CMK (cell line): ENCODE data around the gene PTPRZ1.

Source experiments
- DNase-seq: peaks from one replicate; pipeline ENCODE4 v3.0.0-alpha.2; 2010; ENCODE audit warnings: low read depth

PTPRZ1 gene

DNA sequence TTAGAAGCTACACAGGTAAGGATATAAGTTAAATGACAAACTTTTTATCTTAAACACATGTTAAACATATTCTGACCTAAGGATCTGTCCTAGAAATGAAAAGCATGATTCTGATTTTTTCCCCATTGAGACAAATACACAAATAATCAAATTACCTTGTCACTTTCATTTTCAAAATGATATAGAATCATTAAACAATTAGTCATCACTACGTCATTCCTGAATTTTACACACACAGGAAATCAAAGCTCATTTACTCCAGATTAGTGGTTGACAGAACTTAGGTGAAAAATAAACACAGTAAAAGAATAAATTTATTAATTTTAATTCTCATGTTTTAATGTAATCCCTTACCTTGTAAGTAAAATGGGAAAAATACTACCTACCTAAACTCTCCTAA is 182.1 kb downstream of the PTPRZ1 start:
- no peak for DNase-seq

DNA sequence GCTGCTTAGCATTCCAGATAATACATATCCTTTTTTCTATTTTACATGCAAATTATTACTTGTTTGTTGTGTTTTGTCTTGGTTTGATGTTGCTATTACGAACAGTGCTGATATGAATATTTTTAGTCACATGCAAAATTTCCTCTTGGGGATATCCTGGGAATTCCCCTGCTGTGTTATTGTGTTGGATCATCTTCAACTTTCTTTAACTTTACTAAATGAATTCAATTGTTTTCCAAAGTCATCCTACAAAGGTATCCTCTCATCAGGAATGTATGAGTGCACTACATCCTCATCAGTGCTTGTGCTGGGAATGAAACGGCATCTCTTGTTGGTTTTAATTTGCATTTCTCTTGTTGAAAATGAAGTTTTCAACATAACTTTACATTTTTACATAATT is 184.0 kb downstream of the PTPRZ1 start:
- DNase-seq, result no peak

GRCh38 chr7:122059542-122059941 is 186.6 kb downstream of the PTPRZ1 start:
- no peak for DNase-seq

DNA sequence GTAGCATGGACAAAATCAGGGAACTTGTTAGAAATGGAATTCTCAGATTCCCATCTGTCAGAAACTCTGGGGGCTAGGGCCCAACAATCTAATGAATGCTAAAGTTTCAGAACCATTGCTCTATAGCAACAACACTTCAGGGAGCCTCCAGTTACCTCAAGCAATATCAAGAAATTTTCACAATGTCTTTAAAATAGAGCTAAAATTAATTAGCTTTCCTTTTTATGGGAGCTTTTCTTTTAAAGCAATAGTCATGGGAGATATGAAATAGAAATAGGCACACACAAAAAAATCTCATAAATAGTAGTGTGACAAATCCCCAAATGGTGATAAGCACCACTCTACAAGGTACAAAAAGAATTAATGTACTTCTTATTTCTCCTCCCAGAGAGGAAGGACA is 190.2 kb downstream of the PTPRZ1 start:
- no peak for DNase-seq

DNA sequence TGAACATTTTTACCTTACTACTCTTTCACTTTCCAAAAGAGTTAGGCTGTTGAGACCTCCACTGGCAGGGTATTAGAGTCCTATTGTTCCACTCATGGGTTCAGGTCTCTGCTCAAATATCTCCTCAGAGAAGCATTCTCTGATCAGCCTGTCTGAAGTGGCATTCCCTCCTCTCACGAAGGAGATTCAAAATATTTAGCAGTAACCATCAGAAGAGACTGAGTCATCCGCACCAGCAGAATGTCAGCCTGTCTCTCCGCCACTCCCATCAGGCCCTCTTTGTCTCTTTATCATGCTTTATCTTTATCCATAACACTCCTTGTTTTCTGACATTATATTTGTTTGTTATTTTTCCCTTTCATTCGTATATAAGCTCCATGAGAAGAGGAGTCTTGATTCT is 192.0 kb downstream of the PTPRZ1 start:
- no peak for DNase-seq

DNA sequence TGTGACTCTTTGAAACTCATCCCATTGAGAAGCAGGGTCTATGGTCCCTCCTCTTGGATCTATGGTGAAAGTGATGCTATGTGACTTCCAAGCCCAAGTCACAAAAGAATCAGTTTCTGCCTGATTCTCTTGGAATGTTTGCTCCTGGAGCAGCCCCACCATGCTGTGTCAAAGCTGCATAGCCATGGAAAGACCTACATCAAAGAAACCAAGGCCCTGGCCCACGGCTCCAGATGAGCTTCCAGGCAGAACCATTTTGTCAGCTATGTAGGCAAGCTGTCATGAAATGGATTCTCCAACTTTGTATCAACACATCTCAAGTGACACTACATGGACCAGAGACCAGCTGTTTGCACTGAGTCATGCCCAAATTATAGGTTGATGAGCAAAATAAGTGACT is 194.1 kb downstream of the PTPRZ1 start:
- DNase-seq, result no peak

DNA sequence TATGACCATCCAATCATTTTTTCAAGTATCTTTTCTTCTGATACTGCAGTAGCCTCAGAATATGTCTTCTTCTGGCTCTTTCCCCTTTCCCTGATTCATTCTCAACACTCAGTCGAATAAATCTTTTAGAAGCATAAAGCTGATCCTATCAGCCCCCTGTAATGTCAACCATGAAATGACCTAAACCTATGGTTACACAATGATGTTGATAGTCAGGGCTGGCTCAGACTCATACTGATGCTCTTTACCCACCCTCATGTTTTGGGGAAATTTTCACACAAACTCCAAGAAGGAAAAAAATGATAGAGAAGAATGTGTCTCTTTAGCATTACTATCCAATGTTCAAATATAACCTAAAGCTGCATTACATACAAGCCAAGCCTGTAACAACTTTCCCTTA is 195.1 kb downstream of the PTPRZ1 start:
- no peak for DNase-seq

- no peak for DNase-seq
Measured at GRCh38 chr7:122068999-122069398, 196.0 kb downstream of the PTPRZ1 start.

- no peak for DNase-seq
Measured at GRCh38 chr7:122070062-122070461, 197.1 kb downstream of the PTPRZ1 start.

DNA sequence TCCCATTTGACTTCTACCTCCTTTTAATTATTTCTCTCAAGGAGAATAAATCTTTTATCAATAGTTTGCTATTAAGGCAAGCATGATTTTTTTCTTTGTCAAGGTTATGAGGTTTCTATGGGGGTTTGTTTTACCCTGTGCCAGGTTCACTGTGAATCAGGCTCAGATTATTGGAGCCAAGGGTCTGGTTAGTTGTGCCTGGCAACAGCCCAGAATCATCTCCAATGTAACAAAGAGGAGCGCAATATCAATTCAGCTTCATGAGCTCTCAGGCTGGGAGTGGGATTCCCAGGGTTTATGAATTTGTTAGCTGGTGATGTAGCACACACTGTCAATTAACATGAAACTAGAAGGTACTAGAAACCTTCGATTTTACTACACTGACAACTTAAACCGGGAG is 197.9 kb downstream of the PTPRZ1 start:
- no peak for DNase-seq

DNA sequence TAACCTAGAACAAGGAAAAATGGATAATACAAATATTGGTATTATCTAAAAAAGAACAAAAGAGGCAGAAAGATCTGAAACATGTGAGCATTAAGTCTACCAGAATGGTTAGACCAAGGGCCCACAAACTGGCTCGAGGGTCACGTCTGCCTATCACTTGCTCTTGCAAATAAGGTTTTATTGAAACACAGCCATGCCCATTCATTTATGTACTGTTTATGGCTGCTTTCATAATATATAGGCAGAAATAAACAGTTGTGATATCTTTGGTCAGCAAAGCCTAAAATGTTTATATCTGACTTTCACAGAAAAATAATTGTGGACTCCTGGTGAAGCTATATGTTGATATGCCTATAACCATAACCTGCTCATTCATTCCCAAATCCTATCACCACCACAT is 199.3 kb downstream of the PTPRZ1 start:
- DNase-seq, result no peak

DNA sequence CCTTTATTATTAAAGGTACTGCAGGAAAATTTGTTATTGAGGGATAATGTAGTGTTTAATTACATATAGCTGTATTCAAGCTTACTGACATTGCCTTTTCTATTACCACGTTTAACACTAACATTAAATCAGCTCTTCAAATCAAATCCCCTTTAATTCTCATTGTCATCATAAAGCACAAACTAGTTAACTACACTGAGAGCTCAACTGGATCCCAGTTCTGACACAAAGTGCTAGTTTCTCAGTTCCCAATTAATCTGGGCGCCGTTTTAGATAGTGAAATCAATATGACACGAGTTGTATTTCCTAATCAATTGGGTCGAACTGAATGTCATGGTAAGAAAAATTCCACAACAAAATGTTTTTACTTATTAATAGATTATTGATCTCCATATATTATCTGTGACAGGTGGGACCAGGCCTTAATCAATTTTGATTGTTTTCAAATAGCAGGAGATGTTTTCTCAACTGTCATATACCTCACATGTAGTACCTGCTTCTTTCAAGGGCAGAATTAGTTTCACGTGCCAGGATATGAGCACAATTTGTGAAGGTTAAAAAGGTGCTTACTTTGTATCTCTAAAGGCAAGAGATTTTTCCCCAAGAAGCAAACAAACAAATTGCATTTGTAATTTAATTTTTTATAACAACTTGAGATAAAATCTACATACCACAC is 200.1 kb downstream of the PTPRZ1 start:
- no peak for DNase-seq

DNA sequence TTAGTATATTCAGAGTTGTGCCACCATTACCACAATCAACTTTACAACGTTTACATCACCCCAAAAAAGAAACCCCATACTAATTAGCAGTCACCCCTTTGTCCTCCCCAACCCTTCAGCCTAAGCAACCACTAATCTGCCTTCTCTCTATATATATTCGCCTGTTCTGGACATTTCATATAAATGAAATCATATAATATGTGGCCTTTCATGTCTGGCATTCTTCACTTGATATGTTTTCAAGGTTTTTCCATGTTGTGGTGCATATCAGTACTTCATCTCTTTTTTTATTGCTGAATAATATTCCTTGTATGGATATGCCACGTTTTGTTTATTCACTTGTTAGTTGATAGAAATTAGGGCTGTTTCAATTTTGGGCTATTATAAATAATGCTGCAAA is 200.7 kb downstream of the PTPRZ1 start:
- DNase-seq, result no peak

GRCh38 chr7:122082160-122082559 is 209.2 kb downstream of the PTPRZ1 start:
- DNase-seq, result no peak

DNA sequence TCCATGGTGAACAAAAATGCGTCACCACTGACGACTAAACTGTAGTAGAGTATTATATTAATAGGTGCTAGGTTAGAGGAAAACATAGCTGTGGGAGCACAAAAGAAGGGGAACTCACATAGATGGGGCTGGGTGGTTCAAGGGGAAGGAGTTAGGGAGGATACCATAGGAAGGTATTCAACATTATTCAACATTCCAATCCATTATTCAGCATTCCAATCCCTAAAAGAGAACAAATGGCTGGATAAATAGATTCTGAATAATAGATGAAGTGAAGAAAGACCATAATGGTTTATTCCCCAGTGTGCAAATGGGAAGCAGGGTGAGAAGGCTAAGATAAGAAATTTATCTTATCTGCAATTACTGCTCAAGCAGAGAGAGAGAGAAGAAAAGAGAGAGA is 209.7 kb downstream of the PTPRZ1 start:
- no peak for DNase-seq

- DNase-seq, result peak; percentile 18
Measured at GRCh38 chr7:122092964-122093797, 220.2 kb downstream of the PTPRZ1 start.

- DNase-seq, result no peak
Measured at GRCh38 chr7:122094549-122094948, 221.6 kb downstream of the PTPRZ1 start.

GRCh38 chr7:122095642-122096041 is 222.7 kb downstream of the PTPRZ1 start:
- DNase-seq, result no peak

GRCh38 chr7:122100021-122100420 is 227.1 kb downstream of the PTPRZ1 start:
- DNase-seq, result no peak

GRCh38 chr7:122103064-122103463 is 230.1 kb downstream of the PTPRZ1 start:
- DNase-seq, result no peak
